GM18526 (cell line): ENCODE data around the gene TET1.

Source experiments
- POLR2A ChIP-seq: IDR thresholded peaks from 3 replicates; pipeline ENCODE4 v1.6.1; 2011; ENCODE audit not compliant: insufficient read length; ENCODE audit errors: extremely low read depth

Gene TET1

DNA sequence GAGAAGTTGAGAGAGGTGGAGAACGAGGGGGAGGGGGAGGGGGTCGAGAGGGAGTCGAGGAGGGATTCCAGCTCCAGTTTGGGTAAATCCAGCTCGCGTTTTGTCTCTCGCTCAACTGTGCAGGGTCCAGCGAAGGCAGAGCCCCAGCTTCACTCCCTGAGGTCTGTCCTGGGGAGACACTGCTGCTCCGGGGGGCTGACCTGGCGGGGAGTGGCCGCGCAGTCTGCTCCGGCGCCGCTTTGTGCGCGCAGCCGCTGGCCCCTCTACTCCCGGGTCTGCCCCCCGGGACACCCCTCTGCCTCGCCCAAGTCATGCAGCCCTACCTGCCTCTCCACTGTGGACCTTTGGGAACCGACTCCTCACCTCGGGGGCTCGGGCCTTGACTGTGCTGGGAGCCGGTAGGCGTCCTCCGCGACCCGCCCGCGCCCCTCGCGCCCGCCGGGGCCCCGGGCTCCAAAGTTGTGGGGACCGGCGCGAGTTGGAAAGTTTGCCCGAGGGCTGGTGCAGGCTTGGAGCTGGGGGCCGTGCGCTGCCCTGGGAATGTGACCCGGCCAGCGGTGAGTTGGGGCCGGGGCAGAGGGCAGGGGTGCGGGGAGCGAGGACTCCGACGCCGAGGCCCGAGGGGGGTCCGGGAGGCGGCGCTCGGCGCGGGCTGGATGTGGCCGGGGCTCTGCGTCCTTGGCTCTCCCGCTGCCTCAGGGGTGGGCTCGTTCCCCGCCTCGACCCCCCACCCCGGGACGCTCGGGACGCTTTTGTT is at the start of gene TET1:
Gene TET1 (plus strand): TSS at position 152 of the 757 bp plus-strand sequence. CDS start 12,002 bp downstream, outside the sequence.
- TF ChIP-seq POLR2A: no peak

DNA sequence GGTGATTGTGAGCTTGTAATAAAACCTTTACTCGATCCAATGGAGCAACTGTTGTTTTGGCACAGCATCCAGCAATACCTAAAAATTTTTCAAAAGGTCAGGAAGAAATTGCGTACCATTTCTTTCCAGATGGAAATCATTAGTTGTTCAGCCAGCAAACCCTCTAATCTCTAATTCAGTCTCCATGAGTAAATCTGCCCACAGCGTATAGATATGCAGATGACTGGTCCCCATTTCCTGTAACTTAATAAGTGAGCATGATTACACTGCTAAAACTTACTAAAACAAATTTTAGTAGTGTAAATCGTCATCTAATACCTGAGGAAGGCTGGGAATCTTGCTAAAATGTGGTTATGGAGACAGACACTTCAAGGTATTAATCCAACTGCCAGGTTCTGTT is 43.4 kb upstream of the TET1 start:
- no peak for TF ChIP-seq POLR2A

DNA sequence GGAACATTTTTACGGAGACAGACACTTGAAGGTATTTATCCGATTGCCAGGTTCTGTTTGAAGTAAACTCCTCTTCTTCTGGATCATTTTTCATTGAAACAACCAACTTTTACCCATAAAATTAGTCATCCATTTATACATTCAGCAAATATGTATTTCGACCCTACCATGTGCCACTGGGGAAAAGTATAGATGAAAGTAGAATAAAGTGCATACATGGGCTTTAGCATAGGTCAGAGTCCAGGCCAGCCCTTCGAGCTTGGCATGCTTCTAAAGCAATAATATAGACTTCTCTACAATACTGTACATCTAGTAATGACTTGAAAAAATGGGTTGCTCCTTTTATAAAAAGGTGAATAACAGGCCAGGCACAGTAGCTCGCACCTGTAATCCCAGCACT is 42.9 kb upstream of the TET1 start:
- no peak for TF ChIP-seq POLR2A

DNA sequence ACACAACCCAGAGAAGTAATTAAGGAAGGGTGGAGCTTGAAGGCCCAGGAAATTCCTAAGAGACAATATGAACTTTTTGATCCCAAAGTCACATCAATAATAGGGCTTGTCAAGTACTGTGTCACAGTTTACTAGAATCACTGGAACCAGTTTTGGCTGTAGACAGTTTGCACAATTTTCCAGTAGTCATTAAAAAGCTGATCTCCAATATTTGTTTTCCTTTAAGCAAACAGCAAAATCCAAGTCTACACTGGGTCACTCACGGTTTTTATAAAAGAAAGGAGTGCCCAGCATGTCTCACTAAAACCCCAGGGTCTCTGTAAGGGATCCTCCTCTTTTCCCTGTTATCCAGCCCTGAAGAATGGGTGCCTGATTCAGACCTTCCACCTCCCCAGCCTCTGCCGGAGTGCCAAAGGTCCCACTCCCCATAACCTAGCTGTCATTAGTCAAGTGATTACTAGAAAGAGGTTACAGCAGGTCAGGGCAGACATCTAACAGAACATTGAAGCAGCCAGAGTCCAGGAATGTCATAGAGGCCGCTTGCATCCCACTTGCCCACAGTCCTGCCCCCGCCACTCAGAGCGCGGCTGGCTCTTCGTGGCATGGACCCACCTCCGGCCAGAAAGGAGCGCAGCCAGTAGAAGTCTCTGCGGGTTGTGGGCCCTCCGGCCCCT is 33.4 kb upstream of the TET1 start:
- no peak for TF ChIP-seq POLR2A

DNA sequence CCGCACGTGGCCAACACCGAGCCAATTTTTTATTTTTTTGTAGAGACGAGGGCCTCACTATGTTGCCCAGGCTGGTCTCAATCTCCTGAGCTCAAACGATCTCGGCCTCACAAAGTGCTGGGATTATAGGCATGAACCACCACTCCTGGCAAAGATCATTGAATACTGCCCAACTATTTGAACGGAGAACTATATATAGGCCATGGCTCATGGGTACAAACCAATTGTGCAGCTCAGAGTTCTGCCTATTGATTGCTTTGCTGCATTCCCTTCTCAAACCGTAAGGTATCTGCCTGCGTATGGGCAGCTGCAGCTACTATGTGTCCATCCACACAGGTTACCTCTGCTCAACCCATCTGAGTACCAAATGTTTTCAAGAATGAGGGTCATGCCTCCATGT is 23.2 kb upstream of the TET1 start:
- TF ChIP-seq POLR2A: no peak

DNA sequence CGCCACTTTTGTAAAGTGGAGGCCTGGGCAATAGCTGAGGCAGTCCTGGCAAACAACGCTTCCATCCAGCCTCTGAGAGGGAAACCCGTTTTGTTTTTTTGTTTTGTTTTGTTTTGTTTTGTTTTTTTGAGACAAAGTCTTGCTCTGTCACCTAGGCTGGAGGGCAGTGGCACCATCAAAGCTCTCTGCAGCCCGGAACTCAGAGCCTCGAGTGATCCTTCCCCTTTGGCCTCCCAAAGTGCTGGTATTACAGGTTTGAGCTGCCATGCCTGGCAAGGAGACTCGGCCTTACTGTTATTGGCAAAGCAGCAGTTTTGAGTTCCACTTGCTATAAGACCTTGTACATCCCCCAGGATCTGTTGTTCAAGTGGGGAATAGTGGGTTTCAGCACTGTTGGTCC is 22.3 kb upstream of the TET1 start:
- no peak for TF ChIP-seq POLR2A

DNA sequence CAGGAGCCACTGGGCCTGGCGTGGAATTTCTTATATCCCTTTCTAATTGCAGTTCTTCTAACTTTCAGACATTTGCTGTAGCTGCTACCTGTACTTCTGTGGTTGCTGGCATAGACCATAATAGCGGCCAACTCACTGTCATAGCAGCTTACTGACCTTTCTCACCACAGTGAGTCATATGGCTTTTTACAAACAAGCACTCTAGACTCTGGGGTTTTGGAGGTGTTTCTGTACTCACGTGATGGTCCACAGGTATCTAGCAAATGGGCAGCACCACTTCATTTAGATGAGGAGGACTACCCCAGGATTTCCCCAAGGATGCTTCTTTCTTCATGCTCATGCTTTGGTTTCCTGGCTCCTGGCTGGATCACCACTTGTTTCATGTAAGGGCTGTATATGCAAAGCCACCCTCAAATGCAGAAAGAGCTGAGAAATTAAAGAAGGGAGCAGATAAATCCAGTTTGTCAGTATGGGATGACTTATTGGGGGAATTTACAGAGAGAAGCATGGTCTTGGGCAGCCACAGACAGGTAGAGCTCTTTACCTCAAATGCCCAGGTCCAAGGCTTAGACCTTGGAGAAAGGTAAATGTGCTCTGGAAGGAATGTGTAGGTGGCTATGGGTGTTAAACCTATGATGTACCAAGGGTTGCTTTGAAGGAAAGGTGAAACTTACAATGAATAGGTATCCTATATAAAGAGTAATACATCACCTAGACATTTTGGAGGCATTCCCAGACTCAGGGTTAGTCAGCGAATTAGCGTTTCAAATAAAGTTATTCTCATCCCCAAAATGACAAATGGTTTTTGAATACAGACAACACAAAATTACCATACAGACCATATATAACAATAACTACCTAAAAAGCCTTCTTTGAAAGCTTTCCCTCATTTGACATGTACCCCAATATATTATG is 16.9 kb upstream of the TET1 start:
- TF ChIP-seq POLR2A: no peak

DNA sequence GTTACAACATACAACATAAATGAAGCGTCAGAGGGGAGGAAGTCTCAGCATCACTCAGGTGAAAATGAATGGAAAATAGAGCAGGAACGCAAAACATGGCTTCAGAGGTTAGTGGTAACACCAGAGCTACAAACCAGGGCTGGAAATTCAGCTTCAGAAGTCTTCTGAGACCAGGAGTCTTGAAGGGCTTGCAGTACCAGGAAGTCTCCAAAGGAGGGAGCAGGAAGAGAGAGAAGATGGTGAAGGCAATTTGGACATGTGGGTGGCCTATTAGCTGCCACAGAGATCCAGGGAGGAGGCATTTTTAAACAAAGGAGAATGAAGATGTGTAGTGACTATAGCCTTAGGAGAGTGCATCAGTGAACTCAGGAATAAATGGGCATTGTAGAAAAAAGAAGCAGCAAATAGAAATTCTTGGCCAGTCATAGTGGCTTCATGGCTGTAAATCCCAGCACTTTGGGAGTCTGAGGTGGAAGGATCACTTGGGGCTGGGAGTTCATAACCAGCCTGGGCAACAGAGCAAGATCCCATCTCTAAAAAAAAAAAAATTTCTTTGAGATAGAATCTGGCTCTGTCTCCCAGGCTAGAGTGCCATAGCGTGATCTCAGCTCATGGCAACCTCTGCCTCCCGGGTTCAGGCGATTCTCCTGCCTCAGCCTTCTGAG is 9.3 kb upstream of the TET1 start:
- TF ChIP-seq POLR2A: no peak

DNA sequence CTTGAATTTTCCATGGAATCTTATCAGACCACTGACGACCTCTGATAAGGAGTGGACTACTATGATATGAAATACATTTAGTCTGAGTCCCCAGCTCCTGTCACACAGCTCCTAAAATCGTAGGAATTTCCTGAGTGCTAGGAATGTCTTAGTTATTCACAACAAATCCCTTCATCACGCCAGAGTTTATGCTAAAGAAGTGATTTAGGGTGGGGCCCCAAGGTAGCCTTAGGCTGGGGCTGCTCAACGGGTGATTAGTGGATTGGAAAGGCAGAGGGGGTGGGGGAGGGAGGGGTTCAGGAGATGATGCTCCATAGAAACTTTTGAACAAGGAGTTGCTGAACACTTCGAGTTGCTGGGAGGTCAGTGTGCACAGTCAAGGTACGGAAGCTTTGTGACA is 7.0 kb upstream of the TET1 start:
- no peak for TF ChIP-seq POLR2A

DNA sequence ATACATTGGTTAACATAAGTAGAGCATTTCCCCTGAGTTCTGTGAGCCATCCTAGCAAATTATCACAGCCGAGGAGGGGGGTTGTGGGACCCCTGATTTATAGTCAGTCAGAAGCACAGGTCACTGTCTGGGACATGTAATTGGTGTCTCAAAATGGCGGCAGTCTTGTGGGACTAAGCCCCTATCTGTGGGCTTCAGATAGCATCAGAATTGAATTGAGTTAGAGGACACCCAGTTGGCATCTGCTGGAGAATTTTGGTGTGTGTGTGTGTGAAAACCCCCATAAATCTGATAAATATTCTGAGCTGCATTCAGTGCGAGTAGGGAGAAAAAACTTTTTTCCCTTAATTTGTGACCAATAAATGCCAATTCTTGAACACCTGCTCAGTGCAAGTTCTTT is 6.5 kb upstream of the TET1 start:
- TF ChIP-seq POLR2A: no peak

DNA sequence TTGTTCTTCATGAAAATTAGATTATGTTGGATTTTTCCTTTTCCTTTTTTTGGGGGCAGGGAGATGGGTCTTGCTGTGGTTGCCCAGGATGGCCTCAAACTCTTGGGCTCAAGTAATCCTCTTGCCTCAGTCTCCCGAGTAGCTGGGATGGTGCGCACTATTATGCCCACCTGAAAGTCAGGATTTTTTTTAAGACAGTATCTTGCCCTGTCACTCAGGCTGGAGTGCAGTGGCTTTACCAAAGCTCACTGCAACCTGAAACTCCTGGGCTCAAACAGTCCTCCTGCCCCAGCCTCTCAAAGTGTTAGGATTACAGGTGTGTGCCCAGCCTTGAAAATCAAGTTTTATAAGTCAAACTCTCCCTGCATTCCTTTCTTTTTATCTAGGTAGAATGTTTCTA is 1.7 kb upstream of the TET1 start:
- no peak for TF ChIP-seq POLR2A

DNA sequence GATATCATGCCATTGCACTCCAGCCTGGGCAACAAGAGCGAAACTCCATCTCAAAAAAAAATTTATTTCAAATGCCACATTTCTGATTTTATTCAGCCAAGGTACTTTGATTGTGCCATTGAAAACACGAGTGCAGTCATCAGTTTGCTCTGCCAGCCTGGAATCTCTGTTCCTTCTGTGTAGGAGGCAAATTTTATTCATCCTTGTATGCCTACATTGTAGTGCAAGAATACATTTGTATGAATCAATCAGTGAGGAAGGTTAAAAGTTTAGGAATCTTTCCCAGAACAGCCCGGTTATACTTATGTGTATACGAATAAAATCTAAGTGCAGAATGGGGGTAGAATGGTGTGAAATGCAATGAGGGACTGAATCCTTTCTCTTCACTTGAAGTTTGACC is 886 bp upstream of the TET1 start:
- no peak for TF ChIP-seq POLR2A

DNA sequence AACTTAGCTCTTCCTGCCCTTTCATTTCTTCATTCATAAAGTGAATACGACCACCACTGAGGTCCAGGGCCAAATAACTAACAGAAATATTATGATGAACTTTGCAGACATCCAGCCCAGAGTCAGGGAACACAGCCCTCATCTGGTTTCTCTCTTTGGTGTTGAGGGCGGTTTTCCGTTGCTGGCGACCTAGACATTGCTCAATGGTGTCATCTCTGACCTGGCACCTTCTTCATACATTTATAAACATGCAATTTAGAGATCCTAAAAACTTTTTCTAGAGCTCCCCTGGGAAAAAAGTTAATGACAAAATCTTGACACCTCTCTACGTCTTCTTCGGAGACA is 324 bp upstream of the TET1 start:
- no peak for TF ChIP-seq POLR2A

DNA sequence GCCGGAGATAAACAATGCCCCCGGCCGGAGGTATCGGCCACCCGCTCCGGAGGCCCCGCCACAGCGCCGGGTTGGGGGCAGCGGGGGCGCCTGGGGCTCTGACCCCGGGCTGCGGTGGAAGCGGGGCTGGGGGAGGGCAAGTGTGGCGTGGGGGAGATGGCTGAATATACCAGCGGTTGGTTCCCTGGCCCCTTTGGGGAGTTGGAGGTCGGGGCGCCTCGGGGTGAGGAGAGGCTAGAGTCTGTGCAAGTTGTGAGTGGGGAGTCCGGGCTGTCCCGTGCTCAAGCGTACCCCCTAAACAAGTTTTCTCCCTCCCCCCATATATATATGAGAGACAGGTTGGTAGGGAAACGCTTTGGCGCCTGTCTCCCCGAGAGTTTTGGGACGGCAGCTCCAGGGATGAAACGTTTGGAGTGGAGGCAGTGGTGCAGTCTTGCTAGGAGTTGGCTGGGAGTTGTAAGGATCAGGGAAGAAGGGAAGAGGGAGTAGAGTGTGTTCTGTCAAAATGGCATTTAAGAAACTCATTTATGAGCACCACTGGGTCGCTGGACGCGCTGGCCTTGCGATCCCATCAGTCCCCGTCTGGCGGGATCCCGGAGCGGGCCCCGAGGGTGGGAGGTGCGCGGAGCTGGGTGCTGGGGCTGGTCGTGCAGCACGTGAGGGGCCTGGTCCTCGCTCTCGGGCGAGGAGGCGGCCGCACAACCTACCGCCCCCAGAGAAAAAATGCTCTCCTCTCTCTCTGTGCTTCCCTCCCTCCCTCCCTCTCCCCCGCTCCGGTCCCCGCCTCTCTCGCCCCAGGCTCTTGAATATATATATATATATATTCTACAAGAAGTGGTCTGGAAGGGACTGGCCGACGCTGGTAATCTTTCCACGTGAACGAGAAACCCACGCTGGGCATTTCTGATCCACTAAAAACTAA is 1.1 kb downstream of the TET1 start:
- TF ChIP-seq POLR2A: no peak
